ENCODE results near the gene BMPR1A.

- TF ChIP-seq, protein P1, sequence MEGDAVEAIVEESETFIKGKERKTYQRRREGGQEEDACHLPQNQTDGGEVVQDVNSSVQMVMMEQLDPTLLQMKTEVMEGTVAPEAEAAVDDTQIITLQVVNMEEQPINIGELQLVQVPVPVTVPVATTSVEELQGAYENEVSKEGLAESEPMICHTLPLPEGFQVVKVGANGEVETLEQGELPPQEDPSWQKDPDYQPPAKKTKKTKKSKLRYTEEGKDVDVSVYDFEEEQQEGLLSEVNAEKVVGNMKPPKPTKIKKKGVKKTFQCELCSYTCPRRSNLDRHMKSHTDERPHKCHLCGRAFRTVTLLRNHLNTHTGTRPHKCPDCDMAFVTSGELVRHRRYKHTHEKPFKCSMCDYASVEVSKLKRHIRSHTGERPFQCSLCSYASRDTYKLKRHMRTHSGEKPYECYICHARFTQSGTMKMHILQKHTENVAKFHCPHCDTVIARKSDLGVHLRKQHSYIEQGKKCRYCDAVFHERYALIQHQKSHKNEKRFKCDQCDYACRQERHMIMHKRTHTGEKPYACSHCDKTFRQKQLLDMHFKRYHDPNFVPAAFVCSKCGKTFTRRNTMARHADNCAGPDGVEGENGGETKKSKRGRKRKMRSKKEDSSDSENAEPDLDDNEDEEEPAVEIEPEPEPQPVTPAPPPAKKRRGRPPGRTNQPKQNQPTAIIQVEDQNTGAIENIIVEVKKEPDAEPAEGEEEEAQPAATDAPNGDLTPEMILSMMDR (conservative IDR thresholded peaks at IDR 0.05; ENCODE audit: low read length): no peak
- TF ChIP-seq EZH2phosphoT487 (IDR thresholded peaks at IDR 0.05; ENCODE audit: borderline replicate concordance, low read depth, low read length): no peak
Observed at GRCh38 chr10:86734207-86734988, 22.0 kb upstream of the BMPR1A start.

Measured in OCI-LY7 (cell line).